M059J (cell line): ENCODE data around the gene NEUROG1. TPM values are rescaled to one million over a fixed set of nuclear protein-coding genes. Genes with fewer than 3 reads are reported as not detected.

Source experiments
- DNase-seq: peaks from one replicate; pipeline ENCODE4 v3.0.0-alpha.2; 2012; ENCODE audit warnings: low read depth
- total RNA-seq: library from RNA; depleted of rRNA; stranded (reverse); fragments of >200 nt; shearing (Covaris generic); gene quantifications from 2 replicates; pipeline ENCODE4 v1.2.3, GENCODE V29; 2014; rRNA removed

The NEUROG1 gene
- not detected in 2 replicates for total RNA-seq

GRCh38 chr5:135535820-135536801 is at the start of gene NEUROG1:
TSS of gene NEUROG1 (minus strand) at chr5:135535964. CDS start at chr5:135535690, 274 bp downstream.
- DNase-seq = no peak

GRCh38 chr5:135584918-135585317 is 49.2 kb upstream of the NEUROG1 start:
- DNase-seq = no peak

GRCh38 chr5:135584276-135584675 is 48.5 kb upstream of the NEUROG1 start:
- no peak for DNase-seq

- no peak for DNase-seq
Observed at GRCh38 chr5:135582099-135582781, 46.5 kb upstream of the NEUROG1 start.

- peak; percentile 81 for DNase-seq
Observed at GRCh38 chr5:135578685-135579341, 43.0 kb upstream of the NEUROG1 start, which contains the start of gene CXCL14. TSS of gene CXCL14 (minus strand) at chr5:135578991. CDS start at chr5:135578778, 213 bp downstream.

GRCh38 chr5:135578305-135578684 is 42.5 kb upstream of the NEUROG1 start:
- no peak for DNase-seq

GRCh38 chr5:135577421-135577820 is 41.7 kb upstream of the NEUROG1 start:
- DNase-seq = no peak

- peak; percentile 58 for DNase-seq
Observed at GRCh38 chr5:135576075-135576599, 40.4 kb upstream of the NEUROG1 start.

GRCh38 chr5:135574493-135574892 is 38.7 kb upstream of the NEUROG1 start:
- DNase-seq = no peak

- no peak for DNase-seq
Observed at GRCh38 chr5:135571902-135572301, 36.1 kb upstream of the NEUROG1 start.

- DNase-seq = no peak
Observed at GRCh38 chr5:135571066-135571609, 35.4 kb upstream of the NEUROG1 start.

GRCh38 chr5:135570453-135570764 is 34.6 kb upstream of the NEUROG1 start:
- no peak for DNase-seq

GRCh38 chr5:135569755-135570452 is 34.1 kb upstream of the NEUROG1 start:
- peak; percentile 42 for DNase-seq

GRCh38 chr5:135568923-135569360 is 33.2 kb upstream of the NEUROG1 start:
- DNase-seq = no peak

GRCh38 chr5:135568246-135568645 is 32.5 kb upstream of the NEUROG1 start:
- DNase-seq = no peak

GRCh38 chr5:135567661-135568060 is 31.9 kb upstream of the NEUROG1 start:
- no peak for DNase-seq

GRCh38 chr5:135566422-135567400 is 30.9 kb upstream of the NEUROG1 start:
- no peak for DNase-seq

GRCh38 chr5:135565725-135566421 is 30.1 kb upstream of the NEUROG1 start:
- peak; percentile 48 for DNase-seq

- DNase-seq = no peak
Observed at GRCh38 chr5:135565266-135565665, 29.5 kb upstream of the NEUROG1 start.
